HG03066 (cell line): ENCODE results near the gene C16orf89.
A peak's percentile ranks its signal among the peaks of the same experiment; 100 is the strongest.
"Not testable (repeated sequence)": the region's sequence is repeated elsewhere in the genome, so short reads cannot be mapped to it uniquely, and the experiment has no call there.

Experiments
- ATAC-seq: cut with Tn5 transposase; IDR thresholded peaks from one replicate; pipeline ENCODE4 v1.9.1; 2021; ENCODE audit warnings: low read depth; ENCODE audit not compliant: unreplicated experiment

The C16orf89 gene

GRCh38 chr16:5085716-5086115 lies 20.0 kb upstream of the C16orf89 start:
- not testable (repeated sequence) for ATAC-seq

- not testable (repeated sequence) for ATAC-seq
Measured at GRCh38 chr16:5084802-5085201, 19.0 kb upstream of the C16orf89 start.

- ATAC-seq: not testable (repeated sequence)
Measured at GRCh38 chr16:5084099-5084731, 18.5 kb upstream of the C16orf89 start.

GRCh38 chr16:5083646-5084045 lies 17.9 kb upstream of the C16orf89 start:
- ATAC-seq: not testable (repeated sequence)

GRCh38 chr16:5080996-5081395 lies 15.2 kb upstream of the C16orf89 start:
- not testable (repeated sequence) for ATAC-seq

- not testable (repeated sequence) for ATAC-seq
Measured at GRCh38 chr16:5080461-5080860, 14.7 kb upstream of the C16orf89 start.

- no peak for ATAC-seq
Measured at GRCh38 chr16:5078626-5079025, 12.9 kb upstream of the C16orf89 start.

GRCh38 chr16:5077304-5077703 lies 11.5 kb upstream of the C16orf89 start:
- no peak for ATAC-seq

GRCh38 chr16:5075637-5076036 lies 9.9 kb upstream of the C16orf89 start:
- no peak for ATAC-seq

- ATAC-seq: not testable (repeated sequence)
Measured at GRCh38 chr16:5073771-5074170, 8.0 kb upstream of the C16orf89 start.

GRCh38 chr16:5073279-5073629 lies 7.5 kb upstream of the C16orf89 start:
- ATAC-seq: no peak

- no peak for ATAC-seq
Measured at GRCh38 chr16:5072334-5073278, 6.8 kb upstream of the C16orf89 start.

GRCh38 chr16:5071681-5072333 lies 6.1 kb upstream of the C16orf89 start, which contains the start of gene ALG1:
Gene ALG1, plus strand, starts transcription at chr16:5071843. Its CDS starts 7 bp downstream, at chr16:5071850.
- peak; percentile 75 for ATAC-seq

GRCh38 chr16:5071341-5071680 lies 5.6 kb upstream of the C16orf89 start:
- no peak for ATAC-seq

- no peak for ATAC-seq
Measured at GRCh38 chr16:5070431-5071186, 4.9 kb upstream of the C16orf89 start.

GRCh38 chr16:5069854-5070253 lies 4.1 kb upstream of the C16orf89 start:
- ATAC-seq: no peak

- ATAC-seq: no peak
Measured at GRCh38 chr16:5069048-5069447, 3.3 kb upstream of the C16orf89 start.

- ATAC-seq: no peak
Measured at GRCh38 chr16:5066511-5066910, 755 bp upstream of the C16orf89 start.

- ATAC-seq: no peak
Measured at GRCh38 chr16:5065326-5065725, 430 bp downstream of the C16orf89 start.

GRCh38 chr16:5064915-5065314 lies 841 bp downstream of the C16orf89 start:
- ATAC-seq: no peak
